Measurements from ENCODE around the gene FAM200A. TPM values are rescaled to one million over a fixed set of nuclear protein-coding genes. Genes with fewer than 3 reads are reported as not detected.

FAM200A gene
- total and polyA plus RNA-seq, 4 donors, result 2.3 to 5.9 (median 3.1) TPM

DNA sequence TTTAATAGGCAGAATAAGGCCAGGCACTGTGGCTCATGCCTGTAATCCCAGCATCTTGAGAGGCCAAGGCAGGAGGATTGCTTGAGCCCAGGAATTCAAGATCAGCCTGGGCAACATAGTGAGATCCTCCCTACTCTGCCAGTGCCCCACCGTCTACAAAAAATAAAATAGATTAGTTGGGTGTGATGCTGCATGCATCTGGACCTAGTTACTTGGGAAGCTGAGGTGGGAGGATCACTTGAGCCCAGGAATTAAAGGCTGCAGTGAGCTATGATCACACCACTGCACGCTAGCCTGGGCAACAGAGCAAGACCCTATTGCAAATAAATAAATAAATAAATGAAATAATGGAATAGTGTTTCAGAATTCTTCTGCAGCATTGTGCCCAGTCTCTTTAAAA, 16.2 kb downstream of the FAM200A start:
- Histone ChIP-seq H3K36me3 (ENCODE audit: control insufficient read depth in 1 of 2, insufficient read depth in 2 of 2, low read length in 1 of 2) (peaks cover 4 to 6% of the 10 kb centered on the region in 2 donors), H3K27me3 (ENCODE audit: control insufficient read depth in 1 of 2, insufficient read depth in 2 of 2, low read length in 1 of 2) (no peaks in the 10 kb centered on the region), H3K4me3 (ENCODE audit: low read length in 2 of 2) (no peak overlapping the region), H3K4me1 (ENCODE audit: control insufficient read depth in 1 of 2, insufficient read depth in 2 of 2, low read length in 2 of 2) (no peaks in the 10 kb centered on the region), H3K9me3 (ENCODE audit: control insufficient read depth, low read length) (peaks cover 7% of the 10 kb centered on the region), H3K27ac (ENCODE audit: low read depth in 1 of 2, low read length in 2 of 2) (no peak overlapping the region)
- DNase-seq (no peak), ATAC-seq (ENCODE audit: low FRiP score) (no peak)
- 96 to 97% methylated on average over 2 of the region's 2 CpGs for WGBS, 2 donors
- intact Hi-C loops (cut with DNase I), result no loop called here

- 98 to 99% methylated on average over 12 of the region's 12 CpGs for WGBS, 2 donors
- Histone ChIP-seq H3K4me3 (ENCODE audit: low read length in 2 of 2) (no peak overlapping the region), H3K27me3 (ENCODE audit: control insufficient read depth in 1 of 2, insufficient read depth in 2 of 2, low read length in 1 of 2) (no peaks in the 10 kb centered on the region), H3K36me3 (ENCODE audit: control insufficient read depth in 1 of 2, insufficient read depth in 2 of 2, low read length in 1 of 2) (peaks cover 6 to 9% of the 10 kb centered on the region in 2 donors), H3K4me1 (ENCODE audit: control insufficient read depth in 1 of 2, insufficient read depth in 2 of 2, low read length in 2 of 2) (no peaks in the 10 kb centered on the region), H3K9me3 (ENCODE audit: control insufficient read depth, low read length) (peaks cover 7% of the 10 kb centered on the region), H3K27ac (ENCODE audit: low read depth in 1 of 2, low read length in 2 of 2) (no peak overlapping the region)
- ATAC-seq (ENCODE audit: low FRiP score), result no peak
- intact Hi-C loops (cut with DNase I), result no loop called here
- peak in 1 of 2 donors; percentile 40 for DNase-seq
Measured at GRCh38 chr7:99531354-99531765, 20.6 kb downstream of the FAM200A start.

GRCh38 chr7:99525713-99526440, 26.0 kb downstream of the FAM200A start:
- Histone ChIP-seq H3K36me3 (ENCODE audit: control insufficient read depth in 1 of 2, insufficient read depth in 2 of 2, low read length in 1 of 2) (peaks cover 7 to 11% of the 10 kb centered on the region in 2 donors), H3K27ac (ENCODE audit: low read depth in 1 of 2, low read length in 2 of 2) (no peak overlapping the region), H3K4me1 (ENCODE audit: control insufficient read depth in 1 of 2, insufficient read depth in 2 of 2, low read length in 2 of 2) (no peaks in the 10 kb centered on the region), H3K4me3 (ENCODE audit: low read length in 2 of 2) (no peak overlapping the region), H3K9me3 (ENCODE audit: control insufficient read depth, low read length) (no peaks in the 10 kb centered on the region), H3K27me3 (ENCODE audit: control insufficient read depth in 1 of 2, insufficient read depth in 2 of 2, low read length in 1 of 2) (no peaks in the 10 kb centered on the region)
- DNase-seq (peak in 1 of 2 donors; percentile 52), ATAC-seq (ENCODE audit: low FRiP score) (no peak)
- WGBS, 2 donors, result 96% methylated on average over 21 of the region's 21 CpGs
- intact Hi-C loops (cut with DNase I), result no loop called here

DNA sequence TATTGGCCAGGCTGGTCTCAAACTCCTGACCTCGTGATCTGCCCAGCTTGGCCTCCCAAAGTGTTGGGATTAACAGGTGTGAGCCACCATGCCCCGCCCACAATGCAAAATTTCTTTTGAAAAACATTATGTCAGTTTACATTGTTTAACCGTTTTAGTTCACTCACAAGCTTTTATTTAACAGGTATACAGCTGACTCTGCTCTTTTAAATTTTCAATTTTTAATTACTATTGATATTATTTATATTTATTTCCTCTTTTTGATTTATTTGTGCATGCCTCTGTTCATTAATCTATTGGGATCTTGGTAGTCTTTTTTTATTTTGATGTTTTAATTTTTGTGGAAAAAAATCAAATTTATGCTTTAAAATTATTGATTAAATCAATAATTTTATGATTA, 30.5 kb downstream of the FAM200A start:
- intact Hi-C loops (cut with DNase I), result no loop called here
- WGBS, 2 donors, result 93 to 94% methylated on average over 3 of the region's 3 CpGs
- Histone ChIP-seq H3K9me3 (ENCODE audit: control insufficient read depth, low read length) (no peaks in the 10 kb centered on the region), H3K27me3 (ENCODE audit: control insufficient read depth in 1 of 2, insufficient read depth in 2 of 2, low read length in 1 of 2) (no peaks in the 10 kb centered on the region), H3K27ac (ENCODE audit: low read depth in 1 of 2, low read length in 2 of 2) (no peak overlapping the region), H3K4me3 (ENCODE audit: low read length in 2 of 2) (no peak overlapping the region), H3K4me1 (ENCODE audit: control insufficient read depth in 1 of 2, insufficient read depth in 2 of 2, low read length in 2 of 2) (no peaks in the 10 kb centered on the region), H3K36me3 (ENCODE audit: control insufficient read depth in 1 of 2, insufficient read depth in 2 of 2, low read length in 1 of 2) (peaks cover 7 to 9% of the 10 kb centered on the region in 2 donors)
- no peak for ATAC-seq (ENCODE audit: low FRiP score)
- DNase-seq, result peak in 1 of 2 donors; percentile 33

GRCh38 chr7:99514050-99514449, 37.9 kb downstream of the FAM200A start:
- ATAC-seq (ENCODE audit: low FRiP score), result no peak
- intact Hi-C loops (cut with DNase I), result no loop called here

DNA sequence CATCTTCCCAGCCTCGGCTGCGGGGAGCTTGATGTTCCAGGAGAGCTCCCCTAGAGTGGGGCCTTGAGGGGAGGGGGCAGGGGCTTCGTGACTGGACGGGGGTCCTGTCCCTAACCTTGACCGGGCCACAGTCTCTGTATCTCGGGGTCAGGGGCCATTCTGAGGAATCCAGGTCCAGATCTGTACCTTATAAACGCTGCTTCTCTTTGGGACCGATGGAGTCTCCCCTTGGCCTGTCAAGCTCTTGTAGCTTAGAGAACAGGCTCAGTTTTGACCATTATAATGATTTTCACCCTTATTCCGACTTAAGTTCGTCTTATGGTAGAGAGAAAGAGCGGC, 46.6 kb downstream of the FAM200A start:
- no peaks in the 10 kb centered on the region for H3K27me3 ChIP-seq (ENCODE audit: control insufficient read depth in 1 of 2, insufficient read depth in 2 of 2, low read length in 1 of 2)
- H3K4me1 ChIP-seq (ENCODE audit: control insufficient read depth in 1 of 2, insufficient read depth in 2 of 2, low read length in 2 of 2), result peaks cover 0 to 3% of the 10 kb centered on the region in 2 donors
- peak overlapping the region; percentile 73 to 84 for H3K4me3 ChIP-seq (ENCODE audit: low read length in 2 of 2)
- intact Hi-C loops (cut with DNase I), result no loop called here
- H3K27ac ChIP-seq (ENCODE audit: low read depth in 1 of 2, low read length in 2 of 2), result peak overlapping the region in 1 of 2 donors; percentile 35
- WGBS, 2 donors, result 2% methylated on average over 9 to 11 of the region's 11 CpGs
- no peaks in the 10 kb centered on the region for H3K9me3 ChIP-seq (ENCODE audit: control insufficient read depth, low read length)
- no peak for ATAC-seq (ENCODE audit: low FRiP score)
- no peak for DNase-seq
- no peaks in the 10 kb centered on the region for H3K36me3 ChIP-seq (ENCODE audit: control insufficient read depth in 1 of 2, insufficient read depth in 2 of 2, low read length in 1 of 2)

More at GRCh38 chr7:99514050-99514449, 37.9 kb downstream of the FAM200A start:
- Histone ChIP-seq H3K27ac (ENCODE audit: low read depth in 1 of 2, low read length in 2 of 2) (no peak overlapping the region), H3K4me1 (ENCODE audit: control insufficient read depth in 1 of 2, insufficient read depth in 2 of 2, low read length in 2 of 2) (no peaks in the 10 kb centered on the region), H3K9me3 (ENCODE audit: control insufficient read depth, low read length) (no peaks in the 10 kb centered on the region), H3K27me3 (ENCODE audit: control insufficient read depth in 1 of 2, insufficient read depth in 2 of 2, low read length in 1 of 2) (no peaks in the 10 kb centered on the region), H3K4me3 (ENCODE audit: low read length in 2 of 2) (no peak overlapping the region), H3K36me3 (ENCODE audit: control insufficient read depth in 1 of 2, insufficient read depth in 2 of 2, low read length in 1 of 2) (peaks cover 0 to 2% of the 10 kb centered on the region in 2 donors)
- no peak for DNase-seq
- 92 to 93% methylated on average over 1 of the region's 1 CpG for WGBS, 2 donors

- DNase-seq (peak; percentile 99 to 100), ATAC-seq (ENCODE audit: low FRiP score) (peak; percentile 97)
- no peaks in the 10 kb centered on the region for H3K36me3 ChIP-seq (ENCODE audit: control insufficient read depth in 1 of 2, insufficient read depth in 2 of 2, low read length in 1 of 2)
- 0% methylated on average over 53 of the region's 53 CpGs for WGBS, 2 donors
- H3K27ac ChIP-seq (ENCODE audit: low read depth in 1 of 2, low read length in 2 of 2), result peak within 1 kb of the TSS in 1 of 2 donors; percentile 79
- H3K4me3 ChIP-seq (ENCODE audit: low read length in 2 of 2), result peak within 1 kb of the TSS; percentile 73 to 84
- intact Hi-C loops (cut with DNase I), result loop anchor here (5.0 kb wide), 1 partner anchor 48 kb away; the partner anchor contains the start of gene FAM200A (in 2 of the 2)
- H3K27me3 ChIP-seq (ENCODE audit: control insufficient read depth in 1 of 2, insufficient read depth in 2 of 2, low read length in 1 of 2), result no peaks in the 10 kb centered on the region
- H3K4me1 ChIP-seq (ENCODE audit: control insufficient read depth in 1 of 2, insufficient read depth in 2 of 2, low read length in 2 of 2), result peaks cover 0 to 3% of the 10 kb centered on the region in 2 donors
- no peaks in the 10 kb centered on the region for H3K9me3 ChIP-seq (ENCODE audit: control insufficient read depth, low read length)
Measured at GRCh38 chr7:99504603-99505323, 47.2 kb downstream of the FAM200A start, which contains the start of gene ZKSCAN5. Gene ZKSCAN5 (plus strand): TSS chr7:99504662. CDS start chr7:99506045, 1,383 bp downstream.

GRCh38 chr7:99504281-99504602, 47.7 kb downstream of the FAM200A start:
- Histone ChIP-seq H3K9me3 (ENCODE audit: control insufficient read depth, low read length) (no peaks in the 10 kb centered on the region), H3K4me3 (ENCODE audit: low read length in 2 of 2) (peak overlapping the region in 1 of 2 donors; percentile 73), H3K36me3 (ENCODE audit: control insufficient read depth in 1 of 2, insufficient read depth in 2 of 2, low read length in 1 of 2) (no peaks in the 10 kb centered on the region), H3K27ac (ENCODE audit: low read depth in 1 of 2, low read length in 2 of 2) (peak overlapping the region in 1 of 2 donors; percentile 41), H3K4me1 (ENCODE audit: control insufficient read depth in 1 of 2, insufficient read depth in 2 of 2, low read length in 2 of 2) (peaks cover 0 to 3% of the 10 kb centered on the region in 2 donors), H3K27me3 (ENCODE audit: control insufficient read depth in 1 of 2, insufficient read depth in 2 of 2, low read length in 1 of 2) (no peaks in the 10 kb centered on the region)
- ATAC-seq (ENCODE audit: low FRiP score) (peak; percentile 97), DNase-seq (no peak)
- 9 to 10% methylated on average over 19 of the region's 19 CpGs for WGBS, 2 donors
- intact Hi-C loops (cut with DNase I), result loop anchor here (5.0 kb wide), 1 partner anchor 48 kb away; the partner anchor contains the start of gene FAM200A (in 2 of the 2)

Measured in aorta (tissue), 5 donors.